Stimulated activated CD4-positive, alpha-beta T cell treated with anti-CD3 and anti-CD28 coated beads, TNF-alpha, amount 100 ng/mL, for 48 hours (primary cell): ENCODE data around the gene GIGYF2.
"Not testable (repeated sequence)": the region's sequence is repeated elsewhere in the genome, so short reads cannot be mapped to it uniquely, and the experiment has no call there.

ENCODE experiments used
- DNase-seq, 3 donors: peaks; one replicate each; pipeline ENCODE4 v3.0.0-alpha.2; 2020; ENCODE audit warnings: low read depth in 3 of 3

The GIGYF2 gene

GRCh38 chr2:232809349-232810124 is 112.4 kb downstream of the GIGYF2 start:
- DNase-seq, result no peak

GRCh38 chr2:232810444-232810843 is 113.3 kb downstream of the GIGYF2 start:
- no peak for DNase-seq

- no peak for DNase-seq
Measured at GRCh38 chr2:232815569-232815968, 118.4 kb downstream of the GIGYF2 start.

DNA sequence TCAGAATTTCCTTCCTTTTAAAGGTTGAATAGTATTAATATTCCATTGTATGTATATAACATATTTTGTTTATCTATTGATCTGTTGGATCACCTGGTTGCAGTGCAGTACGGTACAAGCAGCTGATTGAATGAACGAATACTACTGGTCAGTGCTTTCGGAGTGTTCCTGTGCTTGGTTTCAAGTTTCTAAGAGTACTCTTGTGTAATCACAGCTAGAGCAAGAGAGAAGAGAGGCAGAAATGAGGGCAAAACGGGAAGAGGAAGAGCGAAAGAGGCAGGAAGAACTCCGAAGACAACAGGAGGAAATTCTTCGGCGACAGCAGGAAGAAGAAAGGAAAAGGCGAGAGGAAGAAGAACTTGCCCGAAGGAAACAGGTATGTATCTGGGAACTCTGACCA is 119.5 kb downstream of the GIGYF2 start:
- no peak for DNase-seq

DNA sequence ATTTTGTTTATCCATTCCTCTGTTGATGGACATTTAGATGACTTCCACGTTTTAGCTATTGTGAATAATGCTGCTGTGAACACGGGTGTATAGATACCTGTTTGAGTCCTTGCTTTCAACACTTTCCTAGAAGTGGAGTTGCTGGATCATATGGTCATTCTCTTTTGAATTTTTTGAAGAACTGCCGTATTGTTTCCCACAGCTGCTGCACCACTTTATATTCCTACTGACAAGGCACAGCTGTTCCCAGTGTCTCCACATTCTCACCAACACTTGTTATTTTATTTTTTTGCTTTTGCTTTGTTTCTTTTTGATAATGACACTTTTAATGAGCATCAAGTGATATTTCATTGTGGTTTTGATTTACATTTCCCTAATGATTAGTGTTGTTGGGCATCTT is 120.6 kb downstream of the GIGYF2 start:
- no peak for DNase-seq

- no peak for DNase-seq
Measured at GRCh38 chr2:232829988-232830387, 132.9 kb downstream of the GIGYF2 start.

DNA sequence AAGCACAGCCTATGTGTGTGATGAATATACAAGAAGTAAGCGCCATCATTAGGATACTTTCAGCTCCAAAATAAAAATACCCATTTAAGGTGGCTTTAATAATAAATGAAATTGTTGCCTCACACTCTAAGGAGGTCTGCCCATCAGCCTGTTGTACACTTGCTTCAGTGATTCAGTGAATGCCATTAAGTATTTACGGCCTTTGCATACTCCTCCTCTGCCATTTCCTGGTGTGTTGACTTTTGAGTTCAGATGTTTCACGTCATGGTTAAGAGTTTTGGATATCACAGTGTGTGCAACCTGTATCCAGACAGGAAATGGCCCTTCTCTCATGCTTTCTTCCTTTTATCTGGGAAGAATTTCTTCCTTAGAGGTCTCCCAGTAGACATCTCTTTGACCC is 134.4 kb downstream of the GIGYF2 start:
- no peak for DNase-seq

GRCh38 chr2:232833830-232834229 is 136.7 kb downstream of the GIGYF2 start:
- no peak for DNase-seq

DNA sequence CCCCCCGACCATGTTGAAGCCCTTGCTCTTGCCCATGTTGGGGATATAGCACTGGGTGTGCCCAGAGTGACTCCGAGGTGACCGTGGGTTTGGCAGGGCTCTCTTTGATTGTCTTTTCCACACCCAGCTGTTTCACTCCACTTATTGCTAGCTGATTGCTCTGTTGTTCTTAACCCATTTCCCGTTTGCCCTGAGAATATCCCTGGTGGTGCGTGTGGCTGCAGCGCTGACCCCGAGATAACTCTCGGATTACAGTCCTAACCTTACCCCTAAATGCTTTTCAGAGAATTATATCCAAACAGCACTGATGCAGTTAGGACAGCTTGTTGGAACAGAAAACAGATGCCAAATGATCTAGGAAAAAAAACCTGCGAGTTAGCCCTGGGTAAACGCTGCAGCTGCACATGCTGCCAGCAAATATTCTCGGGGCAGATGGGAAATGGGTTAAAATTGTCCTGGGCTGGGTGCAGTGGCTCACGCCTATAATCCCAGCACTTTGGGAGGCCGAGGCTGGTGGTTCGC is 138.6 kb downstream of the GIGYF2 start:
- DNase-seq, result no peak

DNA sequence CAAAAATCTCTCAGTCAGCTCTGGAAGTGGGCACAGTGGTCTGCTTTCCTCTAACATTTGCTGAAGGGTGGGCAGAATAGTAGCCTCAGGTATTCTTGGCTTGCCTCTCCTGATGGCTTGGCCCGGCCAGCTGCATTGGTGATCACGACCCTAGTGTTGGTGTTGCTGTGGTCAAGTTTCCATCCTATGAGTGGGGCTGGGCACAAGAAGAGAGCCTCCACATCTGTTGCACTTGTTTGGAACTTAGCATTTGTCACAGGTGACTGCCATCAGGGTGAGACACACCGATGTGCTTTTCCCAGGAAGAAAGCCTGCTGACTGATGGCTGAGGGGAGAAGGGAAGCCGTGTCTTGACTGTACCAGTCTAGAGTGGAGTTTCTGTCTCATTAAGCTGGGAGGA is 139.8 kb downstream of the GIGYF2 start:
- DNase-seq, result no peak

DNA sequence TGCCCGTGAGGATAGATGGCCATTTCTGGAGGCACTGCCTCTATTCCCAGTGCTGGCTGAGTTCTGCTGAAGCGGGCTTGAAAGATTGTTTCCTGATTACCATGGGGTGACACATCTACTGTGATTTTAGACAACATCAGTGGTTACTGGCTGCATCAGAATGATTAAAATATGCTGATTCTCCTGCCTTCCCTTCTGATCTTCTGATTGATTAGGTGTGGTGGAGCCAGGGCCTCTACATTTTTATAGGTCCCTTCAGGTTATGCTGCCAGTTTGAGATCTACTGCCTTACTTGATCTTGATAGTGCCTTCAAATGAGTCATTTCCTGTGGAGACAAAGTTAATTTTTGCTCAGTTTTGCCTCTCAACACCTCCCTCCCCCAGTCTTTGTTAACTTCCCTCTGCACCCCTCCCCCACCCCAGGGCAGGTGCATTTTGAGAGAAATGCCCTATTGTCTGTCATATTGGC is 141.3 kb downstream of the GIGYF2 start:
- peak; percentile 12 to 53 (median 28) for DNase-seq

DNA sequence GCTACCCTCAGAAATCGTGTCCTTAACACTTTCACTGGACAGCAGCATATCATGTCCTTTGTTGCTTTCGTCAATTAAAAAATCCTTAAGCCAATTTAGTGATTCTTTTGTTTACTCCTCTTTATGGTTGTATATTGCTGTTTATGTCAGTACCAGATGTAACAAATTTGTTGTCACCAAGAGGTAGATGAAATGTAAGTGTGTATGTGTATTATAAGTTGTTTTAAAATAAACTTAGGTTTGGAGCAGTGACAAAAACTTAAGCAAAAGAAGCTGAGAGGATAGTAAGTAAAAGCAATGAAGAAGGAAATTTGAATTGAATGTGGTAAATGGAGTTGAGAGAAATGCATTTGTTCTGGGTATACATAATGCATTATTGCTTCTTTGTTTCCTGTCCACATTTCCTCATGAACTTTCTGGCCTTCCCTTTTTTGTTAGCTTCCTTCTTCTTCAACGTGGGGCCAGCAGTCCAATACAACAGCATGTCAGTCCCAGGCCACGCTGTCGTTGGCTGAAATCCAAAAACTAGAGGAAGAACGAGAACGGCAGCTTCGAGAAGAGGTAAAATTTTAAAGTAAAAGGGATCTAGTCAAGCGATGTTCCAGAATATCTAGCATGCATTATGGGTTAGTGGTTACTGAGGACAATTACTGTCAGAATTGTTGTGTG is 142.4 kb downstream of the GIGYF2 start:
- no peak for DNase-seq

DNA sequence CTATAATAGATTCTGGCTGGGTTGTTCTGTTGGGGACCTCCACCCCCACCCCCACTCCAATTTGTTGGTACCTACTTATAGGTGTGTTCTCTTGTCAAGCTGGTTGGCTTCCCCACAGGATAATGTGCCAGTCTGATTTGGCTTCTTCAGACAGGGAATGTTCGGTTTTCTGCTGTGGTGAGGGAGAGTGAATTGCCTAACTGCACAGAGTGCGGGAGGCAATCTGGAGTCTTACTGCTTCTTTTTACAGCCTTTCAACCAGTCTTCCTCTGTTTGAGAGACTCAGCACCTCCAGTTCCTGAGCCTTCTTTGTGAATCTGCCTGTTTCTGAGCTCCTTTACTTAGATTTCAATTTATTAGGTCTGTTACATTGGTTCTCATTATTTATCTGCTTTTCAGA is 145.6 kb downstream of the GIGYF2 start:
- DNase-seq, result no peak

- no peak for DNase-seq
Measured at GRCh38 chr2:232843834-232844233, 146.7 kb downstream of the GIGYF2 start.

DNA sequence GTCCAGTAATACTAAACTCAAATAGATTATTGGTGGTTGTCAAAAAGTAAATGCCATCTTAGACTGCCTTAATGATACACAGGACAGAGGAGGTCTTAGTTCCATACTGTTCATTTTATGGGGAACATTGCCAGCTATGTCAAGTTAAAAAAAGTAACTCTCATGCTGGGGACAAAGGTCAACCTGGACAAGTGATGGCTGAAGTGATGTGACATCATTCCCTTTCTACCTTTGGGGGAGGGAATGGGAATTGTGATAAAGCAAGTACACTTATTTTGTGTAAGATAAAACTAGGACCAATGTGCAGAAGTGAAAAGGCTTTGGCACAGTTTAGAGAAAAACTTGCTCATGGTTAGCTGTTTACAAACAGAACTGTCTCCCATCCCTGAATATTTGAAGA is 148.9 kb downstream of the GIGYF2 start:
- no peak for DNase-seq

DNA sequence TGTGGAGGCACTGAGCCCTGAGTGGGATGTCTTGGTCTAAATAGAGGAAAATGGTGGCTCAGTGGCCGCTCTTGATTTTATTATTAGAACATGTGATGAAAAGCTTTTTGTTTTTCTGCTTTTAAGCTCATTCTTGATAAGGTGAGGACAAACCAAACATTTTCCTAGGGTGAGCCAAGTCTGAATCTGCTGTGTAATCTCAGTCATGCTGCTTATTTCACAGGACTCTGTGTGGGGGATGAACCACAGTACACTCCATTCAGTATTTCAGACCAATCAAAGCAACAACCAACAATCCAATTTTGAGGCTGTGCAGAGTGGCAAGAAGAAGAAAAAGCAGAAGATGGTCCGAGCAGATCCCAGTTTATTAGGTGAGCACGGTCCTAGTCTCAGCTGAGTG is 152.9 kb downstream of the GIGYF2 start:
- DNase-seq, result no peak

GRCh38 chr2:232852081-232852480 is 154.9 kb downstream of the GIGYF2 start:
- not testable (repeated sequence) for DNase-seq

DNA sequence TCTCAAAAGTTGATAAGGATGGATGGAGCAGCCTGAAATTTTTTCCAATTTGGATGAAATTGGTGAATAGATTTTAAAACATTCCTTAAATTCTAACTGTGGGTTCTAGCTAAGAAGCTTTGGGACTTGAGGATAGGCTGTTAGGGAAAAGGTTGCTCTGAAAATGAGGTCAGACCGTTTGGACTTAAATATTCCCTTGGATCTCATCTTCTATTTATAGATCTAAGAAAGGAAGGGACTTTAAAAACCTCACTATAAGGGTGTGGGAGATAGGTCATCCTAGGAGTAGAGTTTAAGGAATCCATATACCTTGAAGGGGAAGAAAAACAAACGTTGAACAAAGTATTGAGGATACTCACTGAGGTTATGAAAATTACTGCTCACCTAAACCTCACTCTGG is 155.5 kb downstream of the GIGYF2 start:
- DNase-seq, result no peak

GRCh38 chr2:232854082-232854481 is 157.0 kb downstream of the GIGYF2 start:
- DNase-seq, result no peak

GRCh38 chr2:232857158-232857563 is 160.0 kb downstream of the GIGYF2 start:
- DNase-seq, result no peak

DNA sequence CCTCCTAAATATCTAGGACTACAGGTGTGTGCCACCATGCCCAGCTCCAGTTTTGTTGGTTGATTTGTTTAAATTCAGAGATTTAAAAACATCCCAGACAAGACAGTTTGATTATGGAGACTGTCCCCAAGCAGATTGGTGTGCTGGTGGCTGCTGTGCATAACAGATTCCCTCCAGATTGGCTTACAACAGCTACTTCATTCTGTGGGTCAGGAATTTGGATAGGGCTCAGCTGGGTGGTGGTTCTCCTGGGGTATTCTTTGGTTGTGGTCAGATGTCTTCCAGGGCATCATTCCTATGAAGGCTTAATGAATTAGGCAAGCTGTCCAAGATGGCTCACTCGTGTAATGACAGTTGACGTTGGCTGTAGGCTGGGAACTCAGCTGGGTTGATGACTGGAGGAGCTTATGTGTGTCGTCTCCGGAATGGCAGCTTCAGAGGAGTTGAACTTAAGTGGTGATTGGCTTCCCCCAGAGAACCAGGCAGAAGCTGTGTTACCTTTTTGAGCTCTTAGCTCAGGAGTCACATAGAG is 162.3 kb downstream of the GIGYF2 start:
- no peak for DNase-seq

GRCh38 chr2:232860593-232861241 is 163.6 kb downstream of the GIGYF2 start:
- no peak for DNase-seq
